GM12865 (cell line): ENCODE results near the gene PKD1L1.

Source experiments
- DNase-seq: peaks from one replicate; pipeline ENCODE4 v3.0.0; 2010; ENCODE audit warnings: low read depth
- H3K4me3 ChIP-seq: 2 replicates; pipeline ENCODE4 v1.5.1; 2011; ENCODE audit warnings: mild to moderate bottlenecking, low read depth, low read length, control low read depth
- CTCF ChIP-seq: IDR thresholded peaks from 2 replicates; pipeline ENCODE4 v1.5.1; 2011; ENCODE audit warnings: low read length, control low read depth, low read depth, inconsistent platforms; ENCODE audit not compliant: insufficient read depth; ENCODE audit errors: missing control alignments

Gene PKD1L1

GRCh38 chr7:47937065-47937687, 11.1 kb downstream of the PKD1L1 start:
- H3K4me3 ChIP-seq: peak overlapping the region; percentile 30; the same call in 1 of the 2 replicates
- DNase-seq: peak; percentile 96
- TF ChIP-seq CTCF: no peak

GRCh38 chr7:47936323-47936722, 11.9 kb downstream of the PKD1L1 start:
- TF ChIP-seq CTCF: no peak
- no peak overlapping the region for H3K4me3 ChIP-seq
- no peak for DNase-seq

- no peak overlapping the region for H3K4me3 ChIP-seq
- TF ChIP-seq CTCF: no peak
- no peak for DNase-seq
Measured at GRCh38 chr7:47935336-47935735, 12.9 kb downstream of the PKD1L1 start.

- TF ChIP-seq CTCF: no peak
- no peak overlapping the region for H3K4me3 ChIP-seq
- DNase-seq: no peak
Measured at GRCh38 chr7:47934831-47935230, 13.4 kb downstream of the PKD1L1 start.

GRCh38 chr7:47933215-47933614, 15.1 kb downstream of the PKD1L1 start:
- no peak for DNase-seq

GRCh38 chr7:47932466-47933037, 15.7 kb downstream of the PKD1L1 start:
- DNase-seq: no peak
- no peak for TF ChIP-seq CTCF
- no peak overlapping the region for H3K4me3 ChIP-seq

More at GRCh38 chr7:47933215-47933614, 15.1 kb downstream of the PKD1L1 start:
- no peak for TF ChIP-seq CTCF
- no peak overlapping the region for H3K4me3 ChIP-seq

GRCh38 chr7:47932016-47932415, 16.2 kb downstream of the PKD1L1 start:
- no peak overlapping the region for H3K4me3 ChIP-seq
- no peak for TF ChIP-seq CTCF
- DNase-seq: no peak
